Heart left ventricle (tissue), 16 donors: Measurements from ENCODE around the gene PTPN9. TPM values are rescaled to one million over a fixed set of nuclear protein-coding genes. Genes with fewer than 3 reads are reported as not detected.

Source experiments
- ATAC-seq, 4 donors: fragments of 200-7000 bp; cut with Tn5 transposase; one replicate each; pipeline ENCODE4 v1.9.1; 2020 to 2022; ENCODE audit warnings: moderate library complexity in 4 of 4, mild to moderate bottlenecking in 3 of 4, moderate number of reproducible peaks in 1 of 4
- DNase-seq, 5 donors: peaks; one replicate each; pipeline ENCODE4 v3.0.0-alpha.2; 2020
- H3K27ac ChIP-seq, 12 donors: fragments of 200-600 bp; sonication (generic) in 4 of 12; one replicate each; pipeline versions ENCODE4 v1.5.0 to v1.8.0; 2016 to 2022; ENCODE audit warnings: mild to moderate bottlenecking in 2 of 12
- H3K27me3 ChIP-seq, 9 donors: fragments of 200-600 bp; sonication (generic) in 2 of 9; one replicate each; pipeline versions ENCODE4 v1.5.1 to v1.8.0; 2016 to 2022; ENCODE audit warnings: mild to moderate bottlenecking in 3 of 9
- H3K36me3 ChIP-seq, 9 donors: fragments of 200-600 bp; sonication (generic) in 2 of 9; one replicate each; pipeline versions ENCODE4 v1.5.0 to v1.8.0; 2018 to 2022; ENCODE audit warnings: mild to moderate bottlenecking in 2 of 9
- H3K4me1 ChIP-seq, 12 donors: fragments of 200-600 bp; sonication (generic) in 4 of 12; one replicate each; pipeline versions ENCODE4 v1.5.0 to v1.8.0; 2016 to 2022; ENCODE audit warnings: mild to moderate bottlenecking in 3 of 12
- H3K4me3 ChIP-seq, 12 donors: fragments of 200-600 bp; sonication (generic) in 4 of 12; one replicate each; pipeline versions ENCODE4 v1.5.0 to v1.8.0; 2017 to 2022; ENCODE audit warnings: mild to moderate bottlenecking in 9 of 12, moderate library complexity in 4 of 12
- H3K9me3 ChIP-seq, 12 donors: fragments of 200-600 bp; sonication (generic) in 4 of 12; one replicate each; pipeline versions ENCODE4 v1.5.0 to v1.8.0; 2016 to 2022; ENCODE audit warnings: mild to moderate bottlenecking in 1 of 12
- CTCF ChIP-seq, 12 donors: fragments of 200-600 bp; sonication (generic) in 4 of 12; IDR thresholded peaks; one replicate each; pipeline versions ENCODE4 v1.5.0 to v1.8.0; 2018 to 2022; ENCODE audit warnings: antibody characterized with exemption in 12 of 12, mild to moderate bottlenecking in 5 of 12
- POLR2A ChIP-seq, 2 donors: fragments of 450-650 bp; IDR thresholded peaks; one replicate each; pipeline ENCODE4 v1.6.1; 2017; ENCODE audit warnings: antibody characterized with exemption in 2 of 2, mild to moderate bottlenecking in 2 of 2, moderate library complexity in 2 of 2
- WGBS, 4 donors: extraction: QIAGEN DNeasy Blood & Tissue Kit in 2 of 4; methylation state at CpG; one replicate each; pipeline versions ENCODE4 v1.1.5 to v1.1.7; 2013 to 2018; 5-methylcytosine and 5-hydroxymethylcytosine counted together
- intact Hi-C, 10 donors: fragments of 100-400 bp; cut with DNase I; formaldehyde crosslinking; loops; one replicate each; pipeline versions ENCODE4 v1.11.1 to v1.14.2; 2022
- polyA plus RNA-seq, 2 donors: library from polyadenylated mRNA; stranded (reverse); fragments of 200-250 nt; gene quantifications; one replicate each; pipeline ENCODE4 v1.2.3, GENCODE V29; 2013
- total RNA-seq, 9 donors: library from RNA; depleted of rRNA in 2 of 9; stranded (reverse); fragments of >200 nt in 2 of 9; fragmentation: NEBNext Ultra II Directional in 3 of 9; extraction: Animal tissue kit (Norgen Biotek cat#: 25700) in 3 of 9; gene quantifications; one replicate each; pipeline versions ENCODE4 v1.1.0 to v1.2.4, GENCODE V29; 2016 to 2023
- donor health status: ischemic (EF 13 %, LVEDD 7.1; RV severe dilation, severe dysfunction).
- donor health status: healthy with polysubstance abuse.
- donor health status: DM: no; HTN: yes; CAD: no.
- donor health status: DM: no; HTN: no; CAD: no.
- donor health status: ischemic (EF 25% LVEDD 6.9; RV normal size, moderate dysfunction).
- donor health status: ischemic (EF 25% LVEDD 5.7; RV mildly dilated, moderate dysfunction).
- donor health status: healthy.
- donor health status: DM: yes; HTN: yes; CAD: no.
- donor health status: ischemic (EF 35%, LVEDD 5.7; RV mildly dilated, moderate dysfunction).
- donor health status: nonischemic (EF 11% LVEDD 7.7; RV severe dilation, severe dysfunction).
- donor health status: DM: yes; HTN: yes; CAD: no.
- donor health status: PGD.
- donor health status: ischemic (EF 29% LVEDD 5.4; RV normal size, mild dysfunction).
- donor health status: nonischemic (EF 23%, LVEDD 6.1; RV moderate dilation, normal function).

The PTPN9 gene
- total and polyA plus RNA-seq, 11 donors, result 2.4 to 16.8 (median 7.7) TPM

DNA sequence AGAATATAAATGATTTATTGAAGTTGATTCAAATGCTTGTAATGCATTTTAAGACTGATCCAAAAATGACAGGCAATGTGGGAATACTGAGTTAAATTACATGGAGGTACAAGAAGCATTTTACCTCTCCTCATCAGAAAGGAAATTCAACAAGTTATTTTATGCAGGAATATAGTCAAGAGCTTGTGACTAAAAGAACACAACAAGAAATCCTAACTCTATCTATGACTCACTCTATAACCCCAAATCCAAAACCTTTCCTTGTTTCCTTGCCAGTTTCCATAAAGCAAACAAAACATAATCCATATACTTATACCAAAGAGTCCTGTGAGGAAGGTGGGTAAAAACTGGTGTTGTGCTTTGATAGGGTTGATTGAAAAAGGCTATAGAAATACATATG lies 158.4 kb downstream of the PTPN9 start:
- ATAC-seq (no peak), DNase-seq (no peak)
- Histone ChIP-seq H3K36me3 (peaks cover 0 to 79% (median 58%) of the 10 kb centered on the region in 9 donors), H3K9me3 (no peaks in the 10 kb centered on the region), H3K27me3 (no peaks in the 10 kb centered on the region), H3K4me1 (no peaks in the 10 kb centered on the region), H3K4me3 (no peak overlapping the region), H3K27ac (no peak overlapping the region)
- TF ChIP-seq POLR2A (IDR thresholded peaks at IDR 0.05) (no peak), CTCF (IDR thresholded peaks at IDR 0.05) (no peak)
- intact Hi-C loops, result no loop called here

DNA sequence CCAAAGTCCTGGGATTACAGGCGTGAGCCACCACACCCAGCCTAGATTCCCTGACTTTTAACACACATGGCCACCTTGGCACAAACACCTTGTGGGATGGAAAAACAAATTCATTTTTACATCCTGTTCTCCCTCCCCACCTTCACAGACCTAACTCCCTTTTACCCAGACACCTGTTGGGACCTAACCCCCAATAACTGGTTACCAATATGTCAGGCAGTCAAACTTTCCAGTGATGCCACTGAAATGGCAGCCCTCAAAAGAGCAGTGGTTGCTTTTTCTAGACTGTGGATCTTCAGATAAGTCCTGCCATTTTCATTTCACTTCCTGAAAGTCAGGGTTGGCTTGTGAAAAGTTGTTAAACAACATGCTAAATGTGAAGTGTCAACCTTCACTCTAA lies 162.5 kb downstream of the PTPN9 start:
- Histone ChIP-seq H3K36me3 (peaks cover 0 to 81% (median 67%) of the 10 kb centered on the region in 9 donors), H3K4me3 (no peak overlapping the region), H3K27me3 (no peaks in the 10 kb centered on the region), H3K9me3 (no peaks in the 10 kb centered on the region), H3K27ac (no peak overlapping the region), H3K4me1 (no peaks in the 10 kb centered on the region)
- TF ChIP-seq CTCF (IDR thresholded peaks at IDR 0.05) (no peak), POLR2A (IDR thresholded peaks at IDR 0.05) (no peak)
- no peak for ATAC-seq
- DNase-seq, result no peak
- WGBS, 4 donors, result 98 to 100% (median 99%) methylated on average over 1 of the region's 1 CpG
- intact Hi-C loops, result no loop called here

Other genes starting within 250 kb of the PTPN9 start
- gene COMMD4, start 243.3 kb downstream of the PTPN9 start, total RNA-seq, result 10 to 100 TPM; 23.9 to 66.9 (median 35.7) TPM
- gene COMMD4, start 243.3 kb downstream of the PTPN9 start, polyA plus RNA-seq, result 10 to 100 TPM; 51.5 to 53.7 TPM
- 10 to 100 TPM in 2 of 9 donors, 1 to 10 TPM in 7; 3.8 to 15.3 (median 8.1) TPM for gene NEIL1, start 232.3 kb downstream of the PTPN9 start, total RNA-seq
- 10 to 100 TPM in 1 of 2 donors, 1 to 10 TPM in 1; 4.4 to 13.9 TPM for gene NEIL1, start 232.3 kb downstream of the PTPN9 start, polyA plus RNA-seq
- gene MAN2C1, start 210.7 kb downstream of the PTPN9 start, total RNA-seq, result 100 to 1,000 TPM in 6 of 9 donors, 10 to 100 TPM in 3; 68.0 to 130 (median 111) TPM
- gene MAN2C1, start 210.7 kb downstream of the PTPN9 start, polyA plus RNA-seq, result 100 to 1,000 TPM in 1 of 2 donors, 10 to 100 TPM in 1; 61.3 to 150 TPM
- gene SIN3A, start 127.6 kb downstream of the PTPN9 start, total RNA-seq, result 10 to 100 TPM; 17.1 to 43.5 (median 31.8) TPM
- 10 to 100 TPM in 1 of 2 donors, 1 to 10 TPM in 1; 5.6 to 17.7 TPM for gene SIN3A, start 127.6 kb downstream of the PTPN9 start, polyA plus RNA-seq
- 10 to 100 TPM; 13.2 to 21.6 (median 14.5) TPM for gene SNUPN, start 46.4 kb upstream of the PTPN9 start, total RNA-seq
- 10 to 100 TPM; 14.1 to 15.5 TPM for gene SNUPN, start 46.4 kb upstream of the PTPN9 start, polyA plus RNA-seq
- gene IMP3, start 60.9 kb upstream of the PTPN9 start, total RNA-seq, result 100 to 1,000 TPM in 2 of 9 donors, 10 to 100 TPM in 7; 37.1 to 151 (median 44.5) TPM
- 10 to 100 TPM; 38.4 to 88.1 TPM for gene IMP3, start 60.9 kb upstream of the PTPN9 start, polyA plus RNA-seq
- 10 to 100 TPM in 6 of 9 donors, 1 to 10 TPM in 3; 8.3 to 20.9 (median 11.6) TPM for gene SNX33, start 68.6 kb upstream of the PTPN9 start, total RNA-seq
- gene SNX33, start 68.6 kb upstream of the PTPN9 start, polyA plus RNA-seq, result 1 to 10 TPM; 7.7 to 9.2 TPM
- gene CSPG4, start 133.5 kb upstream of the PTPN9 start, total RNA-seq, result 10 to 100 TPM in 8 of 9 donors, 1 to 10 TPM in 1; 9.0 to 46.9 (median 18.8) TPM
- 10 to 100 TPM in 1 of 2 donors, 1 to 10 TPM in 1; 8.5 to 13.9 TPM for gene CSPG4, start 133.5 kb upstream of the PTPN9 start, polyA plus RNA-seq